GM21737 (cell line): ENCODE measurements around the gene ALKBH2.
A peak's percentile ranks its signal among the peaks of the same experiment; 100 is the strongest.

Source experiments
- ATAC-seq: cut with Tn5 transposase; IDR thresholded peaks from one replicate; pipeline ENCODE4 v1.9.1; 2021; ENCODE audit warnings: mild to moderate bottlenecking, moderate library complexity; ENCODE audit not compliant: unreplicated experiment

ALKBH2 gene

DNA sequence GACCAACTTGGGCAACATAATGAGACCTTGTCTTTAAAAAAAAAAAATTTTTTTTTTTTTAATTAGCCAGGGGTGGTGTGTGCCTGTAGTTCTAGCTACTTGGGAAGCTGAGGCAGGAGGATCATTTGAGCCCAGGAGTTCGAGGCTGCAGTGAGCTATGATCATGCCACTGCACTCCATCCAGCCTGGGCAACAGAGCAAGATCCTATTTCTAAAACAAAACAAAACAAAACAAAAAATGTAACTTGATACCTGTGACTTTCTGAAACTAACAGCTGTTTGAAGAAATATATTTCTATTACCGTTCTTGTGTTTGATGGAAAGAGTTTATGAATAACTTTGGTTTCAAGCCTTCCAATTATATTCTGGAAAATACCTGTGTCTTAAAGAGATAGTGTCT is 21.4 kb upstream of the ALKBH2 start:
- ATAC-seq = no peak

DNA sequence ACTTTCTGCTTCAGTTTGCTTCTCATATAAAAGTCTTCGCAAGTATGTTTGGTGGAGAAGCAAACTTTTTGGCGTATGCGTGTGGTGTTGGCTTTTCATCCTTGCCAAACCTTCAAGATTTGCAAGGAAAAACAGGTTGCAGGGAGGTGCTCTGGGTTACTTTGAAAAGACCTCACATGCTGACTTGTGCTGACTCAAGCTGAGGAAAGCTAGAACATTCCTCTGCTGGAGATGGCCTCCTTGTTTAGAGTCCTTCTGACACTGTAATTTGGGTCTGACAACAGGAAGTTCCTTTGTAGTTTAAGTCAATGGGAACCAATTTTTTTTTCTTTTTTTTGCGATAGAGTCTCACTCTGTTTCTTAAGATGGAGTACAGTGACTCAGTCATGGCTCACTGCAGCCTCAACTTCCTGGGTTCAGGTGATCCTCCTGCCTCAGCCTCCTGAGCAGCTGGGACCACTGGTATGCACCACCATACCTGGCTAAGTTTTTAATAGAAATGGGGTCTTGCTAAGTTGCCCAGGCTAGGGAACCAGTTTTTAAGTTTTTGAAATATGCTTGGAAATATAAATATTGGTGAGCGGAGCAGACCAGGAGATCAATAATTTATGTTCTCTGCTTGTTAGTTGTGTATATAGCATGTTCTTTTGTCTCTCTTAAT is 20.5 kb upstream of the ALKBH2 start:
- ATAC-seq = no peak

DNA sequence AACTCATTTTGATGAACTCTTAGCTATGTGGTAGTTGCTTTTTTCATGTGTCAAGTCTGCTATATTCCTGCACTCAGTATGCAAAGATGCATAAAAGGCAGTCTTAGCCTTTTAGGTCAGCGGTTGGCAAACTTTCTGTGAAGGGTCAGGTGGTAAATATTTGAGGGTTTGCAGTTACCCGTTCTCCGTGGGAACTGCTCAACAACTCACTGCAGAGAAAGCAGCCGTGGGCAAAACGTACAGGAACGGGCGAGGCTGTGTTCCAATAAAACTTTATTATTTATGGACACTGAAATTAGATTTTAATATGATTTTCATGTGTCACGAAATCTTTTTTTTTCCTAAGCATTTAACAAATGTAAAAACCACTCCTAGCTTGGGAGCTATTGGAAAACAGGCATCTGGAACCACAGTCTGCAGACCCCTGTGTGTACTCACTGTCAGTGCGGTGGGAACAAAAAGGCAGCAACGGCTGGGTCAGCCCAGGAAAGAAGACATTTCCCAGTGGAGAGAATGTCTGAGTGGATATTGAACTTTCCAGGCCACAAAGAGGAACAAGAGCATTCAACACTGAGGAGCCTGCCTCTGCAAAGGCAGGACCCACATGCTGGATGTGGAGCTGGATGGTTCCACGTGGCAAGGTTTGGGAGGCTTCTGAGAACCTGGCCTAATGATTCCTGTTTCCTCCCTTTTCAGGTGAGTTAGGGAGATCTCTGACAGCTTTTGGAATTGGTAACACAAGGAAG is 19.6 kb upstream of the ALKBH2 start:
- no peak for ATAC-seq

DNA sequence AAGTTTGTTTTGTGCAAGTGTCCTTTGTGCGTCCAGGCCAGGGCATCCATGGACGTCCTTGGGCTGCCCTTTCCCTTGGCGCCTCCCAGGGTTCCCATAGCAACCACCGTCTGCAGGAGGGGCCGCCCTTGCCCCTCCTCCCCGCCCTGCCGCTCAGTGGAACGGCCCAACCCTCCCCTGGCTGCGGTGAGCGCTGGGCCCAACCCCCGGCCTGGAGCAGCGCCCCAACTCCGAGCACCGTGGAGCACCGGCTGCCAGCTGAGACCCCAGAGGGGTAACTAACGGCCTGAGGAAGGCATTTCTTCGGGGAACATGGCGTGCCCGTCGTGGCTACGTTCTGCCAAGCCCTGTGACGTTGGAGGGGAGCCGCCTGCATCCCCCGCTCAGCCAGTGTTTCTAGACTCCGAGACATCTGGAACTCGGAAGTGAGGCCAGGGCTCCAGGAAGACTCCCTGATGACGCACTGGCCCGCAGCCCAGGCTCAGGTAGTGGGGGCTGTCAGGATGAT is 17.8 kb upstream of the ALKBH2 start:
- ATAC-seq = peak; percentile 49

DNA sequence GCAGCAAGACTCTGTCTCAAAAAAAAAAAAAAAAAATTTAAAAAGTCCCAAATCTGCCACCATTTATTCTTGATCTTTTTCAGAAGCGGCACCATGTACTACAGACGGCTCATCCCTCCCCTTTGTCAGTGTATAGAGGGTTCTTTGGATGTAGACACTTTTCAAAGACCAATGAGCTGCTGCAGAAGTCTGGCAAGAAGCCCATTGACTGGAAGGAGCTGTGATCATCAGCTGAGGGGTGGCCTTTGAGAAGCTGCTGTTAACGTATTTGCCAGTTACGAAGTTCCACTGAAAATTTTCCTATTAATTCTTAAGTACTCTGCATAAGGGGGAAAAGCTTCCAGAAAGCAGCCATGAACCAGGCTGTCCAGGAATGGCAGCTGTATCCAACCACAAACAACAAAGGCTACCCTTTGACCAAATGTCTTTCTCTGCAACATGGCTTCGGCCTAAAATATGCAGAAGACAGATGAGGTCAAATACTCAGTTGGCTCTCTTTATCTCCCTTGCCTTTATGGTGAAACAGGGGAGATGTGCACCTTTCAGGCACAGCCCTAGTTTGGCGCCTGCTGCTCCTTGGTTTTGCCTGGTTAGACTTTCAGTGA is 16.6 kb upstream of the ALKBH2 start:
- ATAC-seq = no peak

DNA sequence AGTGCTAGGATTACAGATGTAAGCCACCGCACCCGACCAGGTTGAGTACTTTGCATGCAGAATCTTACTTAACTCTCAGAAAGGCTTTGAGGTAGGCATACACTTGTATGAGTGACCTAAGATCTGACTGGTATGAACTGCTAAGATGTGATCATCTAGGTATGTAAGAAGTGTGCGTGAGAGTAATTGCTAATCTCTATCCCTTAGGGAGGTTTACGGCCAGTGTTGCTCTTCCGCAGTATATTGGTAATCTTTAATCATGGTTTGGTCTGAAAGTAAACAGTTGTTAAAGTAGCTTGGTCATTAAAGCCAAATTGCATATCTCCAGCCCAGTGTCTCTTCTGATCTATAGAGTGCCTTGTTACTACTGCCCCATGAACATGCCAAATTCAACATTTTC is 11.9 kb upstream of the ALKBH2 start:
- ATAC-seq = no peak

DNA sequence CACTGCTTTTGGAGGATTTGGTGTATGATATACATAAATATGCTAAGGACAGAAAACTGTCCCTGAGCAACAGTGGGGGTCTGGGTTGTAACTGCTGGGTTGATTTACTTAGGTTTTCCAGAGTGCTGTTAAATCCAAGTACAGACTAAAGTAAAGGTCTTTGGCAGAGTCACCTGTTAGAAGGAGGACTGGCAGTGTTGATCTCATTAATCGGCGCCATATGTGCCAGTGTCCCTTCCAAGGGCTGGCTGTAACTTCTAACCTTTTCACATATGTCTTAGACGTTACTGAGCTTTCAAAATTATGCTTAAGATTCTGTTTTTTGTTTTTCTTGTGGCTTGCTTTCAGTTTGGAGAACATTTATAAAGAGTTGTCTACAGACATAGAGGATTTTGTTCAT is 9.2 kb upstream of the ALKBH2 start:
- no peak for ATAC-seq

DNA sequence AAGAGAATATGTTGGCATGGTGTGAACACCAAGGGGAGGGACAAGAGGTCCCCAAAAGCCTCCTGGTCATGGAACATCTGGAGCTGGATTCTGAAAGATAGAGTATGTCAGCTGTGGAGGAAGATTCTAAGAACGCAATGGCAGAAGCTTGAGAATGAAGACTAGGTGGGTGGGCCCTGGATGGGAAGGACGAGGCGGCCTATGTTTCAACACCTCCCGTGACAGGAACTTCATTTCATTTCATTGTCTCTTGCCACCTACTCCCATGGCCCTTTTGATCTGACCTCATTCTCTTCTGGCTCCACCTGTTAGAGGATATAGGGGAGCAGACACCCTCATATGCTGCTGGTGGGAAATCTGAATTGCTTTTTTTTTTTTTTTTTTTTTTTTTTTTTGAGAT is 7.5 kb upstream of the ALKBH2 start:
- ATAC-seq = no peak

DNA sequence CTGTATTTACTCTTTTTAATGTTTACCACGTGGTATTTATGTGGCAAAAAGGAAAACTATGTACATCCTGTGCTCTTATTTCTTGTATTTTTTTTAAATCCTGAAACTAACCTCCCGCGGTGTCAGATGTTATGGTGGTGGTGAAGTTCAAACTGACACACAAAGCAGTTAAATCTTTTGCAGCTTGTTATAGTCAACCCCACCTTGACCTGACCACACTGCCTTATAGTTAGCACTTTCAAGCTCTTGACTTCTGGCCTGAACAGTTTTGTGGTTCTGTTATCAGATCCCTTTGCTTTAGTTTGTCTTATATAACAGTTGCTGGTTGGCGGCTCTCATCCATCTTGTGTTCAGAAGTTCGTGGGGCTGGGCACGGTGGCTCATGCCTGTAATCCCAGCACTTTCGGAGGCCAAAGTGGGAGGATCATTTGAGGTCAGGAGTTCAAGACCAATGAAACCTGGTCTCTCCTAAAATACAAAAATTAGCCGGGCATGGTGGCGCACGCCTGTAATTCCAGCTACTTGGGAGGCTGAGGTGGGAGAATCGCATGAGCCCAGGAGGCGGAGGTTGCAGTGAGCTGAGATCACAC is 6.3 kb upstream of the ALKBH2 start:
- no peak for ATAC-seq

DNA sequence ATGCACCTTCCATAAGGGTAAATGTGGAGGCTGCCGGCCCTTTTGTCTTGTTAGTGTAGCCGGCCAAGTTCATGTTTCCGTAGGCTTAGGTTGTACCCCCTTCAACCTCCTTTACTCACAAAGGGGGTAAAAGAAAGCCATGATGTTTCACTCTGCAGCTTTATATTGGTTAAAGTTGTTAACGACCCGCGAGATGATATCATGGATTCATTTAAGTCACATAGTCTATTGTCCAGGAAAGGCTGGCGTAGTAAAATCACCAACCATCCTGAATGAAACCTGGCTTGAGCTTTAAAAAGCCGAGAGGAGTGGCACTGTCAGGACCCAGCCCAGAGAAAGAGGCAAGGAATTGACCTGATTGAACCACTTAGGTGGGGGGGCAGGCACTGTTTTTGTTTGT is 5.4 kb upstream of the ALKBH2 start:
- no peak for ATAC-seq

DNA sequence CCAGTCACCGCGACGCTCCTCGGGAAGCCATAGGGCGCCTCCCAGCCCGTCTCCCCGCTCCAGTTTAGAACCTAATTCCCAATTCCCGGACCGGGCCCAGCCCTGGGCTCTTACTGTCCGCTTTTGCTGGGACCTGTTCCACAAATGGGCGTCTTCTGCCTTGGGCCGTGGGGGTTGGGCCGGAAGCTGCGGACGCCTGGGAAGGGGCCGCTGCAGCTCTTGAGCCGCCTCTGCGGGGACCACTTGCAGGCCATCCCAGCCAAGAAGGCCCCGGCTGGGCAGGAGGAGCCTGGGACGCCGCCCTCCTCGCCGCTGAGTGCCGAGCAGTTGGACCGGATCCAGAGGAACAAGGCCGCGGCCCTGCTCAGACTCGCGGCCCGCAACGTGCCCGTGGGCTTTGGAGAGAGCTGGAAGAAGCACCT is 4.9 kb upstream of the ALKBH2 start:
- ATAC-seq = peak; percentile 19

DNA sequence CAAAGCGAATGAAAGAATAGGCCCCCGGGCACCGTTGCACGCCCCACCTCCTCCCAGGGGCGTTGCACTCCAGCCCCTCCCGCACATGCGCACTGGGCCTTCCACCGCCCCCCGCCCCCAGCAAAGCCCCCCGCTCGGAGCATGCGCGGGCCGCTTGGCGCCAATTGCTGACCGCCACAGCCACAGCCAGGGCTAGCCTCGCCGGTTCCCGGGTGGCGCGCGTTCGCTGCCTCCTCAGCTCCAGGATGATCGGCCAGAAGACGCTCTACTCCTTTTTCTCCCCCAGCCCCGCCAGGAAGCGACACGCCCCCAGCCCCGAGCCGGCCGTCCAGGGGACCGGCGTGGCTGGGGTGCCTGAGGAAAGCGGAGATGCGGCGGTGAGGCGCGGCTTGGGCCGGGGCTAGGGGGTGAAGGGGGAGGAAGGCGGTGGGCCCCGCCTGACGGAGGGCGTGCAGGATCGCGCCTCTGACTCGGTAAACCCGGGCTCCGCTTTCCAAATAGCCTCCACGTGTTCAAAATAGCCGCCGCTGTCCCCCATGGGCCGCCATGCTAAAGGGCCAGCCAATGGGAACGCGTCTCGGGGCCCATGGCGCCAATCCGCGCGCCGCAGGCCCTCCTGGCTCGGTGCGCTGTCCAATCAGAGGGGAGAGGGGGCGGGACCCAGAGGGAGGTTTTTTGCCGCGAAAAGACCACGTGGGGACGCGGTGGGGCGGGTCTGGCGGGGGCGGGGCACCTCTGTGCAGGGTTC is 4.3 kb upstream of the ALKBH2 start, which contains the start of gene UNG:
TSS of gene UNG (plus strand) at position 163 of the 748 bp plus-strand sequence. CDS start at position 246, 83 bp downstream.
- ATAC-seq = peak; percentile 80

DNA sequence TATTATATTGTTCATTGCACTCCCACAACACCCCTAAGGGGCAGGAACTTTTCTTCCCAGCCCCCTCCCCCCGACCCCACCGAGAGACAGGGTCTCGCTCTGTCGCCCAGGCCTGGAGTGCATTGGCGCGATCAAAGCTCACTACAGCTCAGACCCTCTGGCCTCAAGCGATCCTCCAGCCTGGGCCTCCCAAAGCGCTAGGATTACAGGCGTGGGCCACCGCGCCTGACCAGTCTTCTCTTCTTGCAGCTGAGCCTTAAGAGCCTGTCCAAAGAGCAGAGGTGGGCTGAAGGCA is 3.8 kb upstream of the ALKBH2 start:
- ATAC-seq = no peak

DNA sequence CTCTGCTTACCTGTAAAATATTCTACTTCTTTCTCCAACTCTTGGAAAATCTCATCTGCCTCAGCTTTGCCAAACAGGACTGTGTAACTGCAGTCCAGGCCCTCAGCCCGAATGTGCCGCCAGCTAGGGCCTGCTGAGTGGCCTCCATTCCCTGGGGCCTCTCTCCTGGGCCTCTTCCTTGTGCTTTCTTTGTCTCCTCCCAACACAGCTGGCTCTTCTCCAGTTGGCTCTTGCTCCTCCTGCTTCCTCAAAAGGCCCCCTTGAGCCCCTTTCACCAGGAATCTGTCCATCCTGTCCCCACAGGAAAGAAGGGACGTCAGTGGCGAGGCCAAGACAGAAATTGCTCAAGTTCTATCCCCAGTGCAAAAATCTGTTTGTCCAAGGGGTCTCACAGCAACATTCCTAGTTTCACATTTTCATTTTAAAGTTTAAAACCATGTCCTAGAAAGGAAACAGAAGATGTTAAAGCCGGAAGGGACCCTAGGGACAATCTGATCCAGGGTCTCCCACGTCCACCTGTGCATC is 713 bp downstream of the ALKBH2 start:
- ATAC-seq = no peak

DNA sequence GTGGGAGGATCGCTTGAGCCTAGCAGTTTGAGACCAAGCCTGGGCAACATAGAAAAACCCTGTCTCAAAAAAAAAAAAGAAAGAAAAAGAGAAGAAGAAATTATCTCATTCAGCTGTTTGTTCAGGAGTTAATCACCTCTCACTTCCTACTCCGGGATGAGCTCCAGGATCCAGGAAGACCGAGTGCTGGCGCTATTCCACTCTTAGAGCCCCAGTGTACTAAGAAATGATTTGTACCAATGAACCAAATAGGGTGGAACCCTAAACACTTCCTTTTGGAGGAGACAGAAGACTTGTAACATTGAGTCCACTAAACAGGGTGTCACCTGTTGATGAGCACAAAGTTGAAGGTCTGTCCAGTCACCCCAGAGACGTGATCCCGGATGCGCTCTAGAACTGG is 3.6 kb downstream of the ALKBH2 start:
- no peak for ATAC-seq

DNA sequence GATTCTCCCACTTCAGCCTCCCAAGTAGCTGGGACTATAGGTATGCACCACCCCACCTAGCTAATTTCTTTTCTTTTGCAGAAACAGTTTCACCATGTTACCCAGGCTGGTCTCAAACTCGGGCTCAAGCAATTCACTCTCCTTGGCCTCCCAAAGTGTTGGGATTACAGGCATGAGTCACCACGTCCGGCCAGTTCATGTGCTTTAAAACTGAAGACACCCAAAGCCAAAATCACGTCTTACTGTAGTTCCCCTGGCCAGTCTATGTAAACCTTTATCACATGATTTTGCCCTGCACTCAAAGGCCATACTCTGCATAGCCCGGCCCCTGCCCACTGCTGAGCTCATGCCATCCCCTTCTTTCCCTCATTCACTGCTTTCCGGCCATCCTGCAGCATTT is 4.5 kb downstream of the ALKBH2 start:
- no peak for ATAC-seq

DNA sequence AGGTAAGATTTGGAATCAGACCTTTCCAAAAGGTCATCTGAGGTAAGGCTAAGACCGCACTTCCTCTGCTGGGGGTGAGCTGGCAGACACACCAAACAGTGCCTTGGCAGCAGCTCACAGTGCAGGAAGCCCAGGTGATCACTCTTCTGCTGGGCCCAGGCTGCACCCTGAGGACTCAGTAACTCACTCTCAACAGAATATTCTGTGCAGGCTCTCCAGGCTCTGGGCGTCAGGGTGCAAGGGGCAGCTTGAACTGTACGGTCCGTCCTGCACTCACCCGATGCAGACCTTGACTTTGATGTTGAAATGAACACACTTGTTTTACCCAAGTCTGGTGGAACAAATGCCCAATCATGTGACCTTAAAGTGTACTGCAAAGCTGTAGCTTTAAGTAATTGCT is 6.0 kb downstream of the ALKBH2 start:
- no peak for ATAC-seq

DNA sequence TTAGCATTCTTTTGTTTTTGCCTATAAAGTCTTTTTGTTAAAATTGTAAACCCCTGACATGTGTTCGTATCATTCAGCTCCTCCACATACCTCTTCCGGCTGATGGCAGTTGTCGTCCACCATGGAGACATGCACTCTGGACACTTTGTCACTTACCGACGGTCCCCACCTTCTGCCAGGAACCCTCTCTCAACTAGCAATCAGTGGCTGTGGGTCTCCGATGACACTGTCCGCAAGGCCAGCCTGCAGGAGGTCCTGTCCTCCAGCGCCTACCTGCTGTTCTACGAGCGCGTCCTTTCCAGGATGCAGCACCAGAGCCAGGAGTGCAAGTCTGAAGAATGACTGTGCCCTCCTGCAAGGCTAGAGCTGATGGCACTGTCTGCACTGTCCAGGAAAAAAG is 7.7 kb downstream of the ALKBH2 start:
- ATAC-seq = no peak

DNA sequence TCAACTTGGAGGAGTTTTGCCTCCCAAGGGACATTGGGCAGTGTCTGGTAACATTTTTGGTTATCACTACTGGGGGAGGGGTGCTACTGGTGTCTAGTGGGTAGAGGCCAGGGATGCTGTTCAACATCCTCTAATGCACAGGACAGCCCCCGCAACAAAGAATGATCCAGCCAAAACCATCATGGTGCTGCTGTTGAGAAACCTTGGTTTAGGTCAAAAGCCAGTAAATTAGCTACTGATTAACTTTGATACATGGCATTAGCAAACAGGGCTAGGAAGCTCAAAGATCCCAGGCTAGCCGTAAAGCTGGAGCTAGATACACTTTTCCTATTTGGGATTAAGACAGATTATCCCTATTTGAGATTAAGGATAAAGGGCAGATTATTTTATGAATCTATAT is 8.8 kb downstream of the ALKBH2 start:
- ATAC-seq = no peak

DNA sequence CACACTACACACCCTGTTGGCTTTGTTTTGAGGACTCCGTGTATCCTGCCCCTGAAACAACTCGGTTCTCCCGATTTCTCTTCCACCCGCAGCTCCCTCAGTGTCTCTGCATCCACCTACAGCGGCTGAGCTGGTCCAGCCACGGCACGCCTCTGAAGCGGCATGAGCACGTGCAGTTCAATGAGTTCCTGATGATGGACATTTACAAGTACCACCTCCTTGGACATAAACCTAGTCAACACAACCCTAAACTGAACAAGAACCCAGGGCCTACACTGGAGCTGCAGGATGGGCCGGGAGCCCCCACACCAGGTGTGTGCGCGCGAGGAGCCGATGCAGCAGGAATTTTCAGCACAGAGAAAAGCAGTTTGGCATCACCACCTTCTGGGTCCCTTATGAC is 10.5 kb downstream of the ALKBH2 start:
- ATAC-seq = no peak

DNA sequence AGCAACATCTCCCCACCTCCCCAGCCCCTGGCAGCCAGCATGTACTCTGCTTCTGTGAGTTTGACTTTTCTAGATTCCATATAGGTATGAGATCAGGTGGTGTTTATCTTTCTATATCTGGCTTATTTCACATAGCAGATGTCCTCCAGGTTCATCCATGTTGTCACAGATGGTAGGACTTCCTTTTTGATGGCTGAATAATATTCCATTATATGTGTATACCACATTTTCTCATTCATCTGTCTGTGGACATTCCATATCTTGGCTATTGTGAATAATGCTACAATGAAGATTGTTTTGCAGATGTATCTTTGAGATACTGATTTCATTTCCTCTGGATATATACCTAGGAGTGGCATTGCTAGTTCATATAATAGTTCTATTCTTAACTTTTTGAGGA is 18.4 kb downstream of the ALKBH2 start:
- ATAC-seq = no peak
